ENCODE results near the gene WDR17. TPM values are rescaled to one million over a fixed set of nuclear protein-coding genes. Genes with fewer than 3 reads are reported as not detected.
A peak's percentile ranks its signal among the peaks of the same experiment; 100 is the strongest.

WDR17 gene
- total RNA-seq, result 1 to 10 TPM in 1 of 2 donors, under 1 TPM in 1; 0.89 to 1.1 TPM
- long read RNA-seq, partial matches to known transcripts, result 0 of 1 reads
- long read RNA-seq, other reads (novel, unspliced or antisense), result 1 of 1 reads

DNA sequence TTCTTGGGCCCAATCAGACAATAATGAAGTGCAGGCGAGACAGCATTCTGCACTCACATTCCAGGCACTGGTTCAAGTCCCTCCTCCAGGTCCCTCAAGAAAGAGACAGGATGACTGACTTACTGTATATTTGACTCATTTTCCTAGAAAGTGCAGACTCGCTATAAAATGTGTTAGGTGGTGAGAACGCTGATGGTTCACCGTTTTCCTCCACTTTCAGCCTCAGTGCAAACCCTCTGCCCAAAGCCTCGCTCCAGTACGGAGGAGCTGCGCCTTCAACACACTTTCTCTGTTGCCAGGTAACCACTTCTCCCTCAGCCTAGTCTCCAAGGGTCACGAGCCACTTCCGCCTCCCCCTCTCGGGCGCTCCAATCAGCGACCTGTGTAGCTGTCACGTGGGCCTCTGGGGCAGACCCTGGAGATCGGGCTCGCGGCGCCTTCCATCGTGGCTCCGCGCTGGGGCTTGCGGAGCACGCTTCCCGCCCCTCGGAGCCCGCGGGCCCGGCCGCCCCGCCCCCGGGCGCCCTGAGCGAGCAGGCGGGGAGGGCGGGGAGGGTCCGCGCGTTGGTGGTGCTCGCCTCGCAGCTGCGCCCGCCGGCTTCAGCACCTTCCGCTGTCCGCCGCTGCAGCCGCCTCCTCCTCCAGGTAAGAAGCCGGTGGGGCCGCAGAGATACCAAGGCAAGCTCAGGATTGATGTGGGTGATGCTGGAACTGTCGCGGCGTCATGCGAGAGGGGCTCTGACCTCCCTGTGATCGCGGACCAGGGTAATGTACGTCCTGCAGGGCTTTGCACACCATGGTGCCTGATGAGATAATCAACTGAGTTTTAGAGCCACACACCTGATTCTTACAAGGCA is at the start of gene WDR17:
WDR17 (plus strand) TSS at position 407 of the 857 bp plus-strand sequence. CDS start 45,740 bp downstream, outside the sequence.
- DNase-seq (peak; percentile 83 to 85), ATAC-seq (peak; percentile 98)
- intact Hi-C loops (cut with DNase I, micrococcal nuclease), result no loop called here

GRCh38 chr4:176016601-176017000 is 49.0 kb upstream of the WDR17 start:
- DNase-seq, result no peak
- intact Hi-C loops (cut with DNase I, micrococcal nuclease), result no loop called here
- no peak for ATAC-seq

GRCh38 chr4:176020481-176021085 is 45.1 kb upstream of the WDR17 start:
- DNase-seq, result no peak
- intact Hi-C loops (cut with DNase I, micrococcal nuclease), result no loop called here
- no peak for ATAC-seq

GRCh38 chr4:176030391-176030790 is 35.2 kb upstream of the WDR17 start:
- DNase-seq (no peak), ATAC-seq (no peak)
- intact Hi-C loops (cut with DNase I, micrococcal nuclease), result loop anchor here in 1 of 2 donors (5.0 kb wide), 1 partner anchor 312 kb away; no protein-coding TSS in a partner anchor

GRCh38 chr4:176031922-176032321 is 33.7 kb upstream of the WDR17 start:
- ATAC-seq, result no peak
- intact Hi-C loops (cut with DNase I, micrococcal nuclease), result loop anchor here in 1 of 2 donors (5.0 kb wide), 1 partner anchor 310 kb away; no protein-coding TSS in a partner anchor
- DNase-seq, result no peak

- no peak for DNase-seq
- intact Hi-C loops (cut with DNase I, micrococcal nuclease), result loop anchor here in 1 of 2 donors (5.0 kb wide), 1 partner anchor 310 kb away; no protein-coding TSS in a partner anchor
- no peak for ATAC-seq
These were observed 33.2 kb upstream of the WDR17 start for GRCh38 chr4:176032454-176032853.

- no peak for ATAC-seq
- intact Hi-C loops (cut with DNase I, micrococcal nuclease), result loop anchor here in 1 of 2 donors (5.0 kb wide), 1 partner anchor 308 kb away; no protein-coding TSS in a partner anchor
- DNase-seq, result no peak
These were observed 31.1 kb upstream of the WDR17 start for GRCh38 chr4:176034499-176034898.

DNA sequence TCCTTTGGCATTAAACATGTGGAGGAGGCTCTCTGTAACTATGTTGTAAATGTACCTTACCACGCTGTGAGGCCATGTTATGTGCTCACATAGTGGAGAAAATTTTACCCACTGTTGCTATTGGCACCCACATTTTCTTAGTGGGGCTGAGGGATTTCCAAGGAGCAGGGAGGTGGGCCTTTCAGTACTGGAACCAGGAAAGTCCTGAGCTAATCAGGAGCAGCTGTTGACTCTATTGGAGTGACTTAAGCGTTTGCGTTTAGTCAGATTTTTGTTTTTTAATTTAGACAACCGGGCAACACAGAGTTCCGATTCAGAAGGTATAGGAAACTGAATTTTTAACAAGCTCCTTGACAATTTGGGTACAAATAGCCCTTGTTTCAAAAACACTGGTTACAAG is 30.7 kb upstream of the WDR17 start:
- ATAC-seq, result no peak
- no peak for DNase-seq
- intact Hi-C loops (cut with DNase I, micrococcal nuclease), result loop anchor here in 1 of 2 donors (5.0 kb wide), 1 partner anchor 307 kb away; no protein-coding TSS in a partner anchor

- no peak for DNase-seq
- intact Hi-C loops (cut with DNase I, micrococcal nuclease), result no loop called here
- ATAC-seq, result no peak
These were observed 28.9 kb upstream of the WDR17 start for GRCh38 chr4:176036585-176037205.

DNA sequence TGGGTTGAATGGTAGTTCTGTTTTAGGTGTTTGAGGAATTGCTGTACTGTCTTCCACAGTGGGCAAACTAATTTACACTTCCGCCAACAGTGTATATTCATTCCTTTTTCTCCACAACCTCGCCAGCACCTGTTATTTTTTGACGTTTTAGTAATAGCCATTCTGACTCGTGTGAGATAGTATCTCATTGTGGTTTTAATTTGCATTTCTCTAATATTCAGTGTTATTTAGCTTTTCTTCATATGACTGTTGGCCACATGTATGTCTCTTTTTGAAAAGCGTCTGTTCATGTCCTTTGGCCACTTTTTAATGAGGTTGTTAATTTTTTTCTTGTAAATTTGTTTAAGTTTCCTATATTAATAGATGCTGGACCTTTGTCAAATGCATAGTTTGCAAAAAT is 26.9 kb upstream of the WDR17 start:
- intact Hi-C loops (cut with DNase I, micrococcal nuclease), result no loop called here
- DNase-seq (no peak), ATAC-seq (no peak)

DNA sequence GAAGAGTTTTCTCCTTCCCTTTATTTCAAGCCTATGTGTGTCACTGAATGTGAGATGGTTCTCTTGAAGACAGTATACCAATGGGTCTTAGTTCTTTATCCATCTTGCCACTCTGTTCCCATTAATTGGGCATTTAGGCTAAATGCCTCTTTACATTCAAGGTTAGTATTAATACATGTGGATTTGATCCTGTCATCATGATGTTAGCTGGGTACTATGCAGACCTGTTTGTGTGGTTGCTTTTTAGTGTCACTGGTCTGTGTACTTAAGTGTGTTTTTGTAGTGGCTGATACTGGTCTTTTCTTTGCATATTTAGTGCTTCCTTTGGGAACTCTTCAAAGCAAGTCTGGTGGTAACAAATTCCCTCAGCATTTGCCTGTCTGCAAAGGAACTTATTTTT is 23.4 kb upstream of the WDR17 start:
- no peak for ATAC-seq

GRCh38 chr4:176043838-176044588 is 21.6 kb upstream of the WDR17 start:
- ATAC-seq, result no peak
- intact Hi-C loops (cut with DNase I, micrococcal nuclease), result no loop called here
- DNase-seq, result no peak

More for the DNA sequence above, 23.4 kb upstream of the WDR17 start:
- no peak for DNase-seq
- intact Hi-C loops (cut with DNase I, micrococcal nuclease), result no loop called here

DNA sequence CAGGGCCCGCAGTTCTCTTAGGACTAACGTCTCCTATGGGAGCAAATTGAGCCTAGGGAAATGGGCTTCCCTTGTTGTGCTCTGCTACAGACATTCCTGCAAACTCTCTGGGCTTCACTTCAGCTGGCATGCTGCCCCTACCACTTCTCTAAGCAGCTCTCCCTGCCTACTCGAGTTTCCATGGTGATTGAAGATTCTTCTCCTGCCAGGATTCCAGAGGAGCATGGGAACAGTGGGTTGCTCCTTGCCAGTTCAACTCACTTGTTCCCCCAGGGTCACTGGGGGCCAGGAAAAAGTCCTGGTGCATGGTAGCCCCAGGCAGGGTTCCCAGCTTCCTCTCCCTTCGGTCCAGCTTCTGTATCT is 21.1 kb upstream of the WDR17 start:
- intact Hi-C loops (cut with DNase I, micrococcal nuclease), result no loop called here
- ATAC-seq, result no peak
- no peak for DNase-seq

DNA sequence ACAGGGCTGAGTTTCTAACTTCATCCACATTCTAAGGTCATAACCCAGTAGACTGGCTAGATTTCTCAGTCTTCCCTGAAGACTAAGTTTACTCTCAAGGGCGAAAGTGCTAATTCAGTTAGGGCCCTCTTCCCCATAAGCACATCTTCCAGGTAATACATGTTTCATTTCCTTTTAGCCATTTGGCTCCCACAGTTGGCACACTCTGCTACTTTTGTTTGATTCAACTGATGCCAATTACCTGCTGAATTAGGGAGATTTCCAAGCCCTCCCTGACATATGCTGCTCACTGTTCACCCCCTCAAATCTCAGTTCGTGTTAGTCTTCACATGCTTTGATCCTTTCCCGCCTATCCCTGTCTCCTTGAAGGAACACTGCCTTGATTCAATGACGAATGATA is 17.0 kb upstream of the WDR17 start:
- ATAC-seq (no peak), DNase-seq (no peak)
- intact Hi-C loops (cut with DNase I, micrococcal nuclease), result no loop called here

DNA sequence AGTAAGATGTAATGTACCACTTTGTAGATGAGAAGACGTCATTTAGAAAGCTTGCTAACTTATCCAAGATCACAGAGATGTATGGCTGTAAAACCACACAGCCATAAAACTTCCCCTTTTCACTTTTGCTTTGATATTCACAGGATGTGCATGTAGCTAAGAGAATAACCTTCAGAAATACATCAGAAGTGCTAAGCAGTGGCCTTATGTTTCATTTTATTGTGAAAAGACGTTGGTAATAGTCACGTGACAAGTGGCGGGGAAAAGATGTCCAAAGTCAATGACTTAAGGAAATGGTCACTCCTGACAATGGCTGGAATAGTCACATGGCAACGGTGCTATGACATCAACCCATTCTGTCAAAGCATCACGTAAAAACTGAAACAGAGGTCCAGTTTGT is 12.9 kb upstream of the WDR17 start:
- intact Hi-C loops (cut with DNase I, micrococcal nuclease), result no loop called here
- DNase-seq, result no peak
- ATAC-seq, result no peak

GRCh38 chr4:176053785-176054184 is 11.9 kb upstream of the WDR17 start:
- no peak for ATAC-seq

DNA sequence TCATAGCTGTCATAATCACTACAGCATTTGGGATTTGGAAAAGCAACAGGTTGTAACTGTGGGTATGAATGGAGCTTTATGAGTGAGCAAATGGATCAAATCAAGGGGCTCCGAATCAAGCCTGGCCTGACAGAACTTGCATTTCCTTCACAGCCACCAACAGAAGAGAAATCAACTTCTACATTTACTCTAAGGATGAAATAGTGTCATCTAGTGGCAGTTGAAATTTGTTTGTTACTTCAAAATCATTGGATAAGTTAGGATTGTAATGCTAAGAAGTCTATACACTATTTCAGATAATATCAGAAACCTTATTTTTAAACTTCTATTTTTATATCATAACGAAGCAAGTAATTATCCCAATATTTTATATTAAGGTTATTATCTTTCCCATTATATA is 10.7 kb upstream of the WDR17 start:
- intact Hi-C loops (cut with DNase I, micrococcal nuclease), result no loop called here
- no peak for ATAC-seq
- no peak for DNase-seq

More at GRCh38 chr4:176053785-176054184, 11.9 kb upstream of the WDR17 start:
- intact Hi-C loops (cut with DNase I, micrococcal nuclease), result no loop called here
- DNase-seq, result no peak

GRCh38 chr4:176063718-176064117 is 1.9 kb upstream of the WDR17 start:
- intact Hi-C loops (cut with DNase I, micrococcal nuclease), result no loop called here
- DNase-seq (no peak), ATAC-seq (no peak)

DNA sequence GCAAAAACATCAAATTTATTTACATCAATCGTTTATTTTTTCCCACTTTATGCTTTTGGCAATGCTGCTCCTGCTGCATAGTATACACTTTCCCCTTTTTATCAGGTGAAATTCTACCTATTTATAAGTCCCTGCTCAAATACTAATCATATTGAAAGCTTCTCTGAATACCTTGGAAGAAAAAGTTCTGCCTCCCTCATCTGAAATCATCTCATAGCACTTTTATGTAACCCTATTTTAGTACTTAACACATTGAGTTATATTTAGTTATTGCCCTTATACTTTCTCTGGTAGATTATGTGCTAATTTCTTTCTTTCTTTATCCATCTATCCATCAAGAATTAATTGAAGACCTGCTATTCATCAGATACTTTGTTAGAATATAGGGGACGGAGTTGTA is 1.1 kb upstream of the WDR17 start:
- intact Hi-C loops (cut with DNase I, micrococcal nuclease), result no loop called here
- ATAC-seq (no peak), DNase-seq (no peak)

Measured in left colon (tissue), 2 donors.